Suprapubic skin (tissue), 2 donors: Measurements from ENCODE around the gene INPP5A.

ENCODE experiments used
- EP300 ChIP-seq: sonication (generic); formaldehyde crosslinking; IDR thresholded peaks from one replicate; pipeline ENCODE4 v1.6.1; 2017; ENCODE audit warnings: antibody characterized with exemption
- POLR2A ChIP-seq, 2 donors: fragments of 450-650 bp; IDR thresholded peaks; one replicate each; pipeline ENCODE4 v1.6.1; 2017; ENCODE audit warnings: antibody characterized with exemption in 2 of 2, mild to moderate bottlenecking in 2 of 2, moderate library complexity in 2 of 2

GRCh38 chr10:132645630-132646442 lies 108.2 kb downstream of the INPP5A start:
- TF ChIP-seq EP300 (no peak), POLR2A (IDR thresholded peaks at IDR 0.05) (no peak)
